Fibroblast of lung (primary cell): Measurements from ENCODE around the gene LSS.
"Not testable (repeated sequence)": the region's sequence is repeated elsewhere in the genome, so short reads cannot be mapped to it uniquely, and the experiment has no call there.

Experiments used
- EZH2 ChIP-seq: IDR thresholded peaks from 2 replicates; pipeline ENCODE4 v1.5.1; 2012; ENCODE audit warnings: low read length, control low read depth, mild to moderate bottlenecking; ENCODE audit errors: missing control alignments
- TF ChIP-seq, protein P1 (sequence below), 2 donors: IDR thresholded peaks in 1 of 2; conservative IDR thresholded peaks in 1 of 2; 1 replicate in 1 of 2; 2 replicates in 1 of 2; pipeline ENCODE4 v1.5.1; 2011 to 2012; ENCODE audit warnings: low read length in 2 of 2, control low read depth in 1 of 2, inconsistent platforms in 1 of 2, low read depth in 1 of 2, mild to moderate bottlenecking in 1 of 2

GRCh38 chr21:46183337-46183909, 45.2 kb downstream of the LSS start:
- TF ChIP-seq, protein P1, sequence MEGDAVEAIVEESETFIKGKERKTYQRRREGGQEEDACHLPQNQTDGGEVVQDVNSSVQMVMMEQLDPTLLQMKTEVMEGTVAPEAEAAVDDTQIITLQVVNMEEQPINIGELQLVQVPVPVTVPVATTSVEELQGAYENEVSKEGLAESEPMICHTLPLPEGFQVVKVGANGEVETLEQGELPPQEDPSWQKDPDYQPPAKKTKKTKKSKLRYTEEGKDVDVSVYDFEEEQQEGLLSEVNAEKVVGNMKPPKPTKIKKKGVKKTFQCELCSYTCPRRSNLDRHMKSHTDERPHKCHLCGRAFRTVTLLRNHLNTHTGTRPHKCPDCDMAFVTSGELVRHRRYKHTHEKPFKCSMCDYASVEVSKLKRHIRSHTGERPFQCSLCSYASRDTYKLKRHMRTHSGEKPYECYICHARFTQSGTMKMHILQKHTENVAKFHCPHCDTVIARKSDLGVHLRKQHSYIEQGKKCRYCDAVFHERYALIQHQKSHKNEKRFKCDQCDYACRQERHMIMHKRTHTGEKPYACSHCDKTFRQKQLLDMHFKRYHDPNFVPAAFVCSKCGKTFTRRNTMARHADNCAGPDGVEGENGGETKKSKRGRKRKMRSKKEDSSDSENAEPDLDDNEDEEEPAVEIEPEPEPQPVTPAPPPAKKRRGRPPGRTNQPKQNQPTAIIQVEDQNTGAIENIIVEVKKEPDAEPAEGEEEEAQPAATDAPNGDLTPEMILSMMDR (conservative IDR thresholded peaks at IDR 0.05 in 1 of 2, IDR thresholded peaks at IDR 0.05 in 1 of 2; ENCODE audit: low read depth in 1 of 2, low read length in 2 of 2) = not testable (repeated sequence)
- TF ChIP-seq EZH2 = not testable (repeated sequence)
